Breast epithelium (tissue), 3 donors: Measurements from ENCODE around the gene NSD2.

ENCODE experiments used
- CTCF ChIP-seq, 3 donors: fragments of 450-650 bp; IDR thresholded peaks; one replicate each; pipeline ENCODE4 v1.5.1; 2016 to 2017; ENCODE audit warnings: antibody characterized with exemption in 3 of 3, mild to moderate bottlenecking in 3 of 3, moderate library complexity in 3 of 3
- POLR2A ChIP-seq: fragments of 450-650 bp; IDR thresholded peaks from one replicate; pipeline ENCODE4 v1.6.1; 2016; ENCODE audit warnings: antibody characterized with exemption, mild to moderate bottlenecking, moderate library complexity
- POLR2AphosphoS5 ChIP-seq, 3 donors: sonication (generic); formaldehyde crosslinking; IDR thresholded peaks; one replicate each; pipeline ENCODE4 v1.6.1; 2017; ENCODE audit warnings: antibody characterized with exemption in 3 of 3

GRCh38 chr4:1975880-1976279 is 104.7 kb downstream of the NSD2 start:
- TF ChIP-seq POLR2A = no peak
- no peak for TF ChIP-seq CTCF (IDR thresholded peaks at IDR 0.05)
- no peak for TF ChIP-seq POLR2AphosphoS5 (IDR thresholded peaks at IDR 0.05)
